ENCODE data around the gene CMTM5. TPM values are rescaled to one million over a fixed set of nuclear protein-coding genes. Genes with fewer than 3 reads are reported as not detected.

Gene CMTM5
- total RNA-seq, 1 donor, result not detected

GRCh38 chr14:23359722-23360447 lies 17.0 kb upstream of the CMTM5 start:
- no peak overlapping the region for H2AFZ ChIP-seq (ENCODE audit: low read length)
- no peaks in the 10 kb centered on the region for H3K9me3 ChIP-seq (ENCODE audit: low read depth, low read length)
- H3K27me3 ChIP-seq (ENCODE audit: insufficient read depth, low read length), result no peaks in the 10 kb centered on the region
- peak; percentile 25 for DNase-seq (ENCODE audit: insufficient read length, low spot score, missing footprints)
- H3K27ac ChIP-seq (ENCODE audit: low read depth, low read length), result no peak overlapping the region
- H3K4me2 ChIP-seq (ENCODE audit: insufficient read depth, low read length), result no peak overlapping the region
- peaks cover 12% of the 10 kb centered on the region for H3K36me3 ChIP-seq (ENCODE audit: insufficient read depth, low read length)
- no peak for TF ChIP-seq CTCF (IDR thresholded peaks at IDR 0.05; ENCODE audit: extremely low read depth, low read depth, low read length)
- H3K79me2 ChIP-seq (ENCODE audit: insufficient read depth, low read length), result peaks cover 4% of the 10 kb centered on the region
- H4K20me1 ChIP-seq (ENCODE audit: insufficient read depth, low read length), result no peaks in the 10 kb centered on the region
- no peak overlapping the region for H3K4me3 ChIP-seq (ENCODE audit: insufficient read depth, low read length)
- peaks cover 5% of the 10 kb centered on the region for H3K4me1 ChIP-seq (ENCODE audit: insufficient read depth, low read length)

GRCh38 chr14:23360496-23360895 lies 16.4 kb upstream of the CMTM5 start:
- peak; percentile 8 for TF ChIP-seq CTCF (IDR thresholded peaks at IDR 0.05; ENCODE audit: extremely low read depth, low read depth, low read length)
- no peak overlapping the region for H3K27ac ChIP-seq (ENCODE audit: low read depth, low read length)
- peak; percentile 64 for DNase-seq (ENCODE audit: insufficient read length, low spot score, missing footprints)

GRCh38 chr14:23361320-23361719 lies 15.5 kb upstream of the CMTM5 start:
- Histone ChIP-seq H3K4me1 (ENCODE audit: insufficient read depth, low read length) (peaks cover 5% of the 10 kb centered on the region), H3K9me3 (ENCODE audit: low read depth, low read length) (no peaks in the 10 kb centered on the region), H3K79me2 (ENCODE audit: insufficient read depth, low read length) (peaks cover 4% of the 10 kb centered on the region), H4K20me1 (ENCODE audit: insufficient read depth, low read length) (no peaks in the 10 kb centered on the region), H2AFZ (ENCODE audit: low read length) (no peak overlapping the region), H3K4me3 (ENCODE audit: insufficient read depth, low read length) (no peak overlapping the region), H3K4me2 (ENCODE audit: insufficient read depth, low read length) (no peak overlapping the region), H3K27ac (ENCODE audit: low read depth, low read length) (peak overlapping the region; percentile 46), H3K36me3 (ENCODE audit: insufficient read depth, low read length) (peaks cover 12% of the 10 kb centered on the region), H3K27me3 (ENCODE audit: insufficient read depth, low read length) (no peaks in the 10 kb centered on the region)
- DNase-seq (ENCODE audit: insufficient read length, low spot score, missing footprints), result peak; percentile 95
- no peak for TF ChIP-seq CTCF (IDR thresholded peaks at IDR 0.05; ENCODE audit: extremely low read depth, low read depth, low read length)

More at GRCh38 chr14:23360496-23360895, 16.4 kb upstream of the CMTM5 start:
- Histone ChIP-seq H3K27me3 (ENCODE audit: insufficient read depth, low read length) (no peaks in the 10 kb centered on the region), H2AFZ (ENCODE audit: low read length) (no peak overlapping the region), H4K20me1 (ENCODE audit: insufficient read depth, low read length) (no peaks in the 10 kb centered on the region), H3K79me2 (ENCODE audit: insufficient read depth, low read length) (peaks cover 4% of the 10 kb centered on the region), H3K36me3 (ENCODE audit: insufficient read depth, low read length) (peaks cover 12% of the 10 kb centered on the region), H3K4me1 (ENCODE audit: insufficient read depth, low read length) (peaks cover 5% of the 10 kb centered on the region), H3K4me3 (ENCODE audit: insufficient read depth, low read length) (no peak overlapping the region), H3K9me3 (ENCODE audit: low read depth, low read length) (no peaks in the 10 kb centered on the region), H3K4me2 (ENCODE audit: insufficient read depth, low read length) (no peak overlapping the region)

- Histone ChIP-seq H3K36me3 (ENCODE audit: insufficient read depth, low read length) (peaks cover 12% of the 10 kb centered on the region), H3K4me3 (ENCODE audit: insufficient read depth, low read length) (no peak overlapping the region), H3K4me2 (ENCODE audit: insufficient read depth, low read length) (no peak overlapping the region), H3K27me3 (ENCODE audit: insufficient read depth, low read length) (no peaks in the 10 kb centered on the region), H3K9me3 (ENCODE audit: low read depth, low read length) (no peaks in the 10 kb centered on the region), H4K20me1 (ENCODE audit: insufficient read depth, low read length) (no peaks in the 10 kb centered on the region), H3K27ac (ENCODE audit: low read depth, low read length) (peak overlapping the region; percentile 46), H2AFZ (ENCODE audit: low read length) (no peak overlapping the region), H3K79me2 (ENCODE audit: insufficient read depth, low read length) (peaks cover 4% of the 10 kb centered on the region), H3K4me1 (ENCODE audit: insufficient read depth, low read length) (peaks cover 5% of the 10 kb centered on the region)
- no peak for TF ChIP-seq CTCF (IDR thresholded peaks at IDR 0.05; ENCODE audit: extremely low read depth, low read depth, low read length)
- no peak for DNase-seq (ENCODE audit: insufficient read length, low spot score, missing footprints)
These were observed 15.1 kb upstream of the CMTM5 start for GRCh38 chr14:23361763-23362162.

All from osteoblast (primary cell).